ENCODE measurements around the gene RUFY2. TPM values are rescaled to one million over a fixed set of nuclear protein-coding genes. Genes with fewer than 3 reads are reported as not detected.
"Not testable (repeated sequence)": the region's sequence is repeated elsewhere in the genome, so short reads cannot be mapped to it uniquely, and the experiment has no call there.

RUFY2 gene
- total RNA-seq (2014; rRNA removed; shearing (Covaris generic); ENCODE audit: low replicate concordance): 10.0 and 30.6 TPM in 2 replicates

GRCh38 chr10:68406815-68407548 lies at the start of gene RUFY2:
TSS of gene RUFY2 (minus strand) at chr10:68407277. CDS start at chr10:68407189, 88 bp downstream.
- peak within 1 kb of the TSS; percentile 81 for H3K4me3 ChIP-seq (ENCODE audit: low read length)
- peak within 1 kb of the TSS; percentile 64 for H3K4me2 ChIP-seq (ENCODE audit: low read depth, low read length, poor library complexity, severe bottlenecking)
- no peaks in the 10 kb centered on the region for H3K9me2 ChIP-seq (replicated peaks; ENCODE audit: insufficient read depth, low read length)
- H3K36me3 ChIP-seq (ENCODE audit: insufficient read depth, low read length): peaks cover 2% of the 10 kb centered on the region; the same call in 1 of the 2 replicates
- DNase-seq: peak; percentile 91
- H2AFZ ChIP-seq (ENCODE audit: low read length): peak within 1 kb of the TSS; percentile 92
- peaks cover 49% of the 10 kb centered on the region for H3K79me2 ChIP-seq (ENCODE audit: low read length)
- H4K20me1 ChIP-seq (ENCODE audit: insufficient read depth, low read depth, low read length): no peaks in the 10 kb centered on the region
- peaks cover 22% of the 10 kb centered on the region for H3K4me1 ChIP-seq (ENCODE audit: low read length)
- H3K9me3 ChIP-seq (ENCODE audit: low read length): no peaks in the 10 kb centered on the region
- H3K27ac ChIP-seq (ENCODE audit: low read length): peak within 1 kb of the TSS; percentile 58
- H3K9ac ChIP-seq (ENCODE audit: low read length): peak within 1 kb of the TSS; percentile 95
- no peaks in the 10 kb centered on the region for H3K27me3 ChIP-seq (ENCODE audit: low read length)

- H3K9ac ChIP-seq (ENCODE audit: low read length); H3K9me3 ChIP-seq (ENCODE audit: low read length); H2AFZ ChIP-seq (ENCODE audit: low read length); DNase-seq; H3K4me1 ChIP-seq (ENCODE audit: low read length); H3K9me2 ChIP-seq (replicated peaks; ENCODE audit: insufficient read depth, low read length); H3K27ac ChIP-seq (ENCODE audit: low read length); H3K27me3 ChIP-seq (ENCODE audit: low read length); H4K20me1 ChIP-seq (ENCODE audit: insufficient read depth, low read depth, low read length); H3K4me3 ChIP-seq (ENCODE audit: low read length); H3K4me2 ChIP-seq (ENCODE audit: low read depth, low read length, poor library complexity, severe bottlenecking): not testable (repeated sequence)
- peaks cover 11% of the 10 kb centered on the region; the same call in 1 of the 2 replicates for H3K79me2 ChIP-seq (ENCODE audit: low read length)
- peaks cover 34% of the 10 kb centered on the region; the same call in 1 of the 2 replicates for H3K36me3 ChIP-seq (ENCODE audit: insufficient read depth, low read length)
Observed at GRCh38 chr10:68449698-68450097, 42.6 kb upstream of the RUFY2 start.

GRCh38 chr10:68446179-68446578 lies 39.1 kb upstream of the RUFY2 start:
- no peak overlapping the region for H3K9ac ChIP-seq (ENCODE audit: low read length)
- no peaks in the 10 kb centered on the region for H3K9me3 ChIP-seq (ENCODE audit: low read length)
- H3K27ac ChIP-seq (ENCODE audit: low read length): no peak overlapping the region
- H3K79me2 ChIP-seq (ENCODE audit: low read length): 0 out of 2 replicates have a peak, but pooled peaks cover 8% of the 10 kb centered on the region
- no peak overlapping the region for H3K4me3 ChIP-seq (ENCODE audit: low read length)
- no peaks in the 10 kb centered on the region for H3K4me1 ChIP-seq (ENCODE audit: low read length)
- no peaks in the 10 kb centered on the region for H3K27me3 ChIP-seq (ENCODE audit: low read length)
- no peak for DNase-seq
- no peaks in the 10 kb centered on the region for H4K20me1 ChIP-seq (ENCODE audit: insufficient read depth, low read depth, low read length)
- H2AFZ ChIP-seq (ENCODE audit: low read length): no peak overlapping the region
- H3K36me3 ChIP-seq (ENCODE audit: insufficient read depth, low read length): peaks cover 32% of the 10 kb centered on the region
- H3K9me2 ChIP-seq (replicated peaks; ENCODE audit: insufficient read depth, low read length): no peaks in the 10 kb centered on the region
- no peak overlapping the region for H3K4me2 ChIP-seq (ENCODE audit: low read depth, low read length, poor library complexity, severe bottlenecking)

GRCh38 chr10:68442971-68443370 lies 35.9 kb upstream of the RUFY2 start:
- Histone ChIP-seq H3K4me3 (ENCODE audit: low read length) (no peak overlapping the region), H2AFZ (ENCODE audit: low read length) (no peak overlapping the region), H3K9me3 (ENCODE audit: low read length) (no peaks in the 10 kb centered on the region), H3K27me3 (ENCODE audit: low read length) (no peaks in the 10 kb centered on the region), H3K9ac (ENCODE audit: low read length) (no peak overlapping the region), H3K4me1 (ENCODE audit: low read length) (no peaks in the 10 kb centered on the region), H4K20me1 (ENCODE audit: insufficient read depth, low read depth, low read length) (no peaks in the 10 kb centered on the region), H3K9me2 (replicated peaks; ENCODE audit: insufficient read depth, low read length) (no peaks in the 10 kb centered on the region), H3K27ac (ENCODE audit: low read length) (no peak overlapping the region), H3K79me2 (ENCODE audit: low read length) (0 out of 2 replicates have a peak, but pooled peaks cover 8% of the 10 kb centered on the region), H3K4me2 (ENCODE audit: low read depth, low read length, poor library complexity, severe bottlenecking) (no peak overlapping the region), H3K36me3 (ENCODE audit: insufficient read depth, low read length) (peaks cover 21% of the 10 kb centered on the region)
- DNase-seq: no peak

GRCh38 chr10:68440898-68441297 lies 33.8 kb upstream of the RUFY2 start:
- peaks cover 31% of the 10 kb centered on the region for H3K36me3 ChIP-seq (ENCODE audit: insufficient read depth, low read length)
- no peak overlapping the region for H2AFZ ChIP-seq (ENCODE audit: low read length)
- H3K79me2 ChIP-seq (ENCODE audit: low read length): 0 out of 2 replicates have a peak, but pooled peaks cover 8% of the 10 kb centered on the region
- no peaks in the 10 kb centered on the region for H3K9me3 ChIP-seq (ENCODE audit: low read length)
- H4K20me1 ChIP-seq (ENCODE audit: insufficient read depth, low read depth, low read length): no peaks in the 10 kb centered on the region
- H3K4me3 ChIP-seq (ENCODE audit: low read length): no peak overlapping the region
- H3K9ac ChIP-seq (ENCODE audit: low read length): no peak overlapping the region
- H3K4me2 ChIP-seq (ENCODE audit: low read depth, low read length, poor library complexity, severe bottlenecking): no peak overlapping the region
- H3K4me1 ChIP-seq (ENCODE audit: low read length): no peaks in the 10 kb centered on the region
- no peaks in the 10 kb centered on the region for H3K9me2 ChIP-seq (replicated peaks; ENCODE audit: insufficient read depth, low read length)
- H3K27me3 ChIP-seq (ENCODE audit: low read length): no peaks in the 10 kb centered on the region
- DNase-seq: no peak
- H3K27ac ChIP-seq (ENCODE audit: low read length): no peak overlapping the region

GRCh38 chr10:68435803-68436202 lies 28.7 kb upstream of the RUFY2 start:
- no peaks in the 10 kb centered on the region for H4K20me1 ChIP-seq (ENCODE audit: insufficient read depth, low read depth, low read length)
- H3K9me3 ChIP-seq (ENCODE audit: low read length): no peaks in the 10 kb centered on the region
- no peaks in the 10 kb centered on the region for H3K27me3 ChIP-seq (ENCODE audit: low read length)
- H3K27ac ChIP-seq (ENCODE audit: low read length): no peak overlapping the region
- H3K9ac ChIP-seq (ENCODE audit: low read length): no peak overlapping the region
- H3K9me2 ChIP-seq (replicated peaks; ENCODE audit: insufficient read depth, low read length): no peaks in the 10 kb centered on the region
- DNase-seq: no peak
- peaks cover 35% of the 10 kb centered on the region for H3K36me3 ChIP-seq (ENCODE audit: insufficient read depth, low read length)
- no peak overlapping the region for H2AFZ ChIP-seq (ENCODE audit: low read length)
- no peaks in the 10 kb centered on the region for H3K79me2 ChIP-seq (ENCODE audit: low read length)
- H3K4me3 ChIP-seq (ENCODE audit: low read length): no peak overlapping the region
- no peaks in the 10 kb centered on the region for H3K4me1 ChIP-seq (ENCODE audit: low read length)
- H3K4me2 ChIP-seq (ENCODE audit: low read depth, low read length, poor library complexity, severe bottlenecking): no peak overlapping the region

GRCh38 chr10:68434657-68435056 lies 27.6 kb upstream of the RUFY2 start:
- H2AFZ ChIP-seq (ENCODE audit: low read length): no peak overlapping the region
- no peak overlapping the region for H3K9ac ChIP-seq (ENCODE audit: low read length)
- no peak overlapping the region for H3K4me2 ChIP-seq (ENCODE audit: low read depth, low read length, poor library complexity, severe bottlenecking)
- no peaks in the 10 kb centered on the region for H4K20me1 ChIP-seq (ENCODE audit: insufficient read depth, low read depth, low read length)
- H3K27ac ChIP-seq (ENCODE audit: low read length): no peak overlapping the region
- no peaks in the 10 kb centered on the region for H3K4me1 ChIP-seq (ENCODE audit: low read length)
- no peaks in the 10 kb centered on the region for H3K9me2 ChIP-seq (replicated peaks; ENCODE audit: insufficient read depth, low read length)
- H3K27me3 ChIP-seq (ENCODE audit: low read length): no peaks in the 10 kb centered on the region
- no peak overlapping the region for H3K4me3 ChIP-seq (ENCODE audit: low read length)
- DNase-seq: no peak
- H3K36me3 ChIP-seq (ENCODE audit: insufficient read depth, low read length): peaks cover 35% of the 10 kb centered on the region
- no peaks in the 10 kb centered on the region for H3K9me3 ChIP-seq (ENCODE audit: low read length)
- H3K79me2 ChIP-seq (ENCODE audit: low read length): 0 out of 2 replicates have a peak, but pooled peaks cover 4% of the 10 kb centered on the region

GRCh38 chr10:68428396-68429104 lies 21.5 kb upstream of the RUFY2 start:
- Histone ChIP-seq H3K4me2 (ENCODE audit: low read depth, low read length, poor library complexity, severe bottlenecking) (no peak overlapping the region), H3K36me3 (ENCODE audit: insufficient read depth, low read length) (peaks cover 18% of the 10 kb centered on the region), H2AFZ (ENCODE audit: low read length) (no peak overlapping the region)

More at GRCh38 chr10:68428396-68429104, 21.5 kb upstream of the RUFY2 start:
- no peak overlapping the region for H3K4me3 ChIP-seq (ENCODE audit: low read length)
- no peaks in the 10 kb centered on the region for H3K27me3 ChIP-seq (ENCODE audit: low read length)
- no peaks in the 10 kb centered on the region for H3K4me1 ChIP-seq (ENCODE audit: low read length)
- no peak overlapping the region for H3K27ac ChIP-seq (ENCODE audit: low read length)
- no peaks in the 10 kb centered on the region for H3K9me3 ChIP-seq (ENCODE audit: low read length)
- no peak for DNase-seq
- no peaks in the 10 kb centered on the region for H4K20me1 ChIP-seq (ENCODE audit: insufficient read depth, low read depth, low read length)
- no peaks in the 10 kb centered on the region for H3K9me2 ChIP-seq (replicated peaks; ENCODE audit: insufficient read depth, low read length)
- no peak overlapping the region for H3K9ac ChIP-seq (ENCODE audit: low read length)
- H3K79me2 ChIP-seq (ENCODE audit: low read length): 0 out of 2 replicates have a peak, but pooled peaks cover 14% of the 10 kb centered on the region

All from Karpas-422 (cell line).